GM12878 (cell line): Measurements from ENCODE around the gene NAV2.

ENCODE experiments used
- CHD2 ChIP-seq: IDR thresholded peaks from 2 replicates; pipeline ENCODE4 v1.6.1; 2011; ENCODE audit warnings: low read depth, low read length, improper control_type of control experiment, borderline replicate concordance
- CREB1 ChIP-seq: IDR thresholded peaks from 2 replicates; pipeline ENCODE4 v1.6.1; 2012; ENCODE audit warnings: low read depth, mild to moderate bottlenecking, inconsistent platforms
- CTCF ChIP-seq, 3 experiments: IDR thresholded peaks in 2 of 3; conservative IDR thresholded peaks in 1 of 3; 2 replicates each; pipeline ENCODE4 v1.5.1; 2011; ENCODE audit warnings: low read depth in 3 of 3, low read length in 3 of 3, mild to moderate bottlenecking in 3 of 3, control low read depth in 2 of 3, moderate library complexity in 2 of 3, inconsistent platforms in 1 of 3, mixed read lengths in 1 of 3; ENCODE audit not compliant: control insufficient read depth in 2 of 3, insufficient read depth in 1 of 3; ENCODE audit errors: extremely low read depth in 1 of 3
- ELK1 ChIP-seq: IDR thresholded peaks from 2 replicates; pipeline ENCODE4 v1.6.1; 2012; ENCODE audit warnings: low read depth, low read length, improper control_type of control experiment
- EP300 ChIP-seq, 2 experiments: fragments of 150-350 bp in 1 of 2; IDR thresholded peaks; 2 replicates each; pipeline ENCODE4 v1.6.1; 2011 to 2012; ENCODE audit warnings: low read depth in 2 of 2, low read length in 2 of 2, borderline replicate concordance in 1 of 2, improper control_type of control experiment in 1 of 2, inconsistent platforms in 1 of 2; ENCODE audit not compliant: control insufficient read depth in 1 of 2
- EZH2 ChIP-seq: IDR thresholded peaks from 2 replicates; pipeline ENCODE4 v1.6.1; 2012; ENCODE audit warnings: low read depth, mild to moderate bottlenecking, control low read depth, inconsistent platforms, low read length, borderline replicate concordance; ENCODE audit not compliant: control insufficient read depth
- KDM1A ChIP-seq: fragments of 200-600 bp; sonication (generic); IDR thresholded peaks from 2 replicates; pipeline ENCODE4 v1.6.1; 2016; ENCODE audit warnings: borderline replicate concordance
- NBN ChIP-seq: fragments of 450-650 bp; IDR thresholded peaks from 2 replicates; pipeline ENCODE4 v1.6.1; 2016
- POLR2A ChIP-seq: IDR thresholded peaks from 2 replicates; pipeline ENCODE4 v1.6.1; 2011; ENCODE audit warnings: low read depth, mild to moderate bottlenecking, low read length
- SRF ChIP-seq, 2 experiments: IDR thresholded peaks; 2 replicates each; pipeline ENCODE4 v1.6.1; 2011; ENCODE audit warnings: low read depth in 2 of 2, low read length in 2 of 2, mild to moderate bottlenecking in 1 of 2, moderate library complexity in 1 of 2

GRCh38 chr11:20058749-20059458, 346.3 kb downstream of the NAV2 start:
- TF ChIP-seq EP300 (IDR thresholded peaks at IDR 0.05; ENCODE audit: borderline replicate concordance in 1 of 2, control insufficient read depth in 1 of 2, low read depth in 2 of 2, low read length in 2 of 2), result no peak
- no peak for TF ChIP-seq KDM1A
- TF ChIP-seq SRF (IDR thresholded peaks at IDR 0.05; ENCODE audit: low read depth in 2 of 2, low read length in 2 of 2), result no peak
- no peak for TF ChIP-seq CREB1
- TF ChIP-seq ELK1, result no peak
- TF ChIP-seq POLR2A, result no peak
- no peak for TF ChIP-seq CTCF (IDR thresholded peaks at IDR 0.05 in 2 of 3, conservative IDR thresholded peaks at IDR 0.05 in 1 of 3; ENCODE audit: control insufficient read depth in 2 of 3, extremely low read depth in 1 of 3, insufficient read depth in 1 of 3, low read depth in 3 of 3, low read length in 3 of 3)
- no peak for TF ChIP-seq EZH2
- TF ChIP-seq CHD2, result no peak
- TF ChIP-seq NBN, result no peak
